Esophagus muscularis mucosa (tissue), 4 donors: ENCODE measurements around the gene SLC25A3. TPM values are rescaled to one million over a fixed set of nuclear protein-coding genes. Genes with fewer than 3 reads are reported as not detected.

Experiments used
- DNase-seq: peaks from one replicate; pipeline ENCODE4 v3.0.0-alpha.2; 2017; ENCODE audit errors: extremely low spot score
- H3K27ac ChIP-seq, 4 donors: fragments of 200-600 bp; sonication (generic); replicated peaks in 1 of 4; 1 replicate in 3 of 4; 2 replicates in 1 of 4; pipeline ENCODE4 v1.5.1; 2016 to 2019; ENCODE audit warnings: mild to moderate bottlenecking in 1 of 4
- H3K27me3 ChIP-seq, 4 donors: fragments of 200-600 bp; sonication (generic); one replicate each; pipeline versions ENCODE4 v1.5.1 to v1.6.0; 2016 to 2019
- H3K36me3 ChIP-seq, 4 donors: fragments of 200-600 bp; sonication (generic); one replicate each; pipeline ENCODE4 v1.5.1; 2016 to 2019
- H3K4me1 ChIP-seq, 4 donors: fragments of 200-600 bp; sonication (generic); one replicate each; pipeline ENCODE4 v1.5.1; 2016 to 2019
- H3K4me3 ChIP-seq, 4 donors: fragments of 200-600 bp; sonication (generic); 1 replicate in 2 of 4; 2 replicates in 2 of 4; pipeline ENCODE4 v1.5.1; 2016 to 2019; ENCODE audit warnings: mild to moderate bottlenecking in 4 of 4, moderate library complexity in 1 of 4
- H3K9me3 ChIP-seq, 4 donors: fragments of 200-600 bp; sonication (generic); 1 replicate in 3 of 4; 2 replicates in 1 of 4; pipeline ENCODE4 v1.5.1; 2016 to 2019
- CTCF ChIP-seq, 3 experiments: fragments of 200-600 bp in 2 of 3; fragments of 450-650 bp in 1 of 3; sonication (generic) in 2 of 3; IDR thresholded peaks; one replicate each; pipeline ENCODE4 v1.5.1; 2017 to 2019; ENCODE audit warnings: antibody characterized with exemption in 3 of 3, mild to moderate bottlenecking in 2 of 3, moderate library complexity in 1 of 3
- EP300 ChIP-seq: sonication (generic); formaldehyde crosslinking; IDR thresholded peaks from one replicate; pipeline ENCODE4 v1.6.1; 2017; ENCODE audit warnings: antibody characterized with exemption
- POLR2A ChIP-seq: fragments of 450-650 bp; IDR thresholded peaks from one replicate; pipeline ENCODE4 v1.6.1; 2017; ENCODE audit warnings: antibody characterized with exemption, moderate library complexity, mild to moderate bottlenecking, low read depth
- POLR2AphosphoS5 ChIP-seq, 2 donors: sonication (generic); formaldehyde crosslinking; IDR thresholded peaks; one replicate each; pipeline ENCODE4 v1.6.1; 2017; ENCODE audit warnings: antibody characterized with exemption in 2 of 2
- WGBS: methylation state at CpG from one replicate; pipeline ENCODE4 v1.1.5; 2018; 5-methylcytosine and 5-hydroxymethylcytosine counted together
- intact Hi-C: fragments of 100-400 bp; cut with DNase I; formaldehyde crosslinking; loops from one replicate; pipeline ENCODE4 v1.15.1; 2023
- small RNA-seq, 3 donors: library from RNA; depleted of rRNA; stranded (forward); fragments of <200 nt; gene quantifications; one replicate each; pipeline ENCODE3, GENCODE V24; 2016
- total RNA-seq, 4 donors: library from RNA; depleted of rRNA; stranded (reverse); fragments of >200 nt; gene quantifications; one replicate each; pipeline versions ENCODE4 v1.1.0 to v1.2.1, GENCODE V29; 2016

SLC25A3 gene
- total RNA-seq, 4 donors from 2014 or later: 505 to 652 (median 520) TPM

DNA sequence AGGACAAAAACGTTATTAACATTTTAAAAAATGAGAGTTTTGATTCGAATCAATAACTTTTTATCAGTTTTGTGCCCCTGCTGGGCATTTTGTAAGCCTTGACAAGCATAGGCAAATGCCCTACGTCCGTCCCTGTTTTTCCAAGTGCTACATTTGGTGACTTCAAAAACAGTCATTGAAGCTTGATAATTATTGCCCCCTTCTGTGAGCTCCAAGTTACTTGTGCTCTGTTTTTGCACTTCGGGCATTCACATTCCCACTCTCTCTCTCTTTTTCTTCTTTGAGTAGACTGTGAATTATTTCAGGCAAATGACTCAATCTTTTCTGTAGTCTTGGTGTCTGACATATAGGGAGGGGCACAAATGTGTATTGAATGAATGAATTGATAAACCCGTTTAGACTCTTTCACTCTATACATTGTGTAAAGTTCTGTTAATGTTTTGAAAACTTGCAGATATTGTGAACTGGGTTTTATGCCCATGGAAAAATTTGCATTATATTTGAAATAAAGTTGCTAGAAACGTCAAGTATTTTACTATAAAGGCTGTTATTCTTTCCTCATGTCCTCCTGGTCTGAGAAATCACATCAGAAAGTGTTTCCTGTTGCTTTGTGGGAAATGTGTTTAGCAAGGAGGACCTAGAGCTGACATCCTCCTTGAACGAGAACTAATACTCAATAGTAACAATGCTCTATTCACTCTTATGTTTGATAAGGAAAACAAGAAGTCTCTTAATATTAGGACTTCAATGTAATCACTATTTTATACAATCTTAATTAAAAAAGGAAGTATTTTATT is 53.0 kb downstream of the SLC25A3 start:
- no peak for TF ChIP-seq POLR2AphosphoS5 (IDR thresholded peaks at IDR 0.05)
- no peak for TF ChIP-seq EP300
- TF ChIP-seq POLR2A: no peak
- peak in 1 of 3 experiments; percentile 24 for TF ChIP-seq CTCF (IDR thresholded peaks at IDR 0.05)
- Histone ChIP-seq H3K9me3 (no peaks in the 10 kb centered on the region), H3K27ac (no peak overlapping the region), H3K27me3 (no peaks in the 10 kb centered on the region), H3K4me1 (peaks cover 8 to 33% (median 31%) of the 10 kb centered on the region in 4 donors), H3K4me3 (peak overlapping the region; percentile 73 to 97 (median 92)), H3K36me3 (peaks cover 12 to 29% (median 20%) of the 10 kb centered on the region in 4 donors)
- no peak for DNase-seq
- 13% methylated on average over 8 of the region's 8 CpGs for WGBS
- intact Hi-C loops: no loop called here

DNA sequence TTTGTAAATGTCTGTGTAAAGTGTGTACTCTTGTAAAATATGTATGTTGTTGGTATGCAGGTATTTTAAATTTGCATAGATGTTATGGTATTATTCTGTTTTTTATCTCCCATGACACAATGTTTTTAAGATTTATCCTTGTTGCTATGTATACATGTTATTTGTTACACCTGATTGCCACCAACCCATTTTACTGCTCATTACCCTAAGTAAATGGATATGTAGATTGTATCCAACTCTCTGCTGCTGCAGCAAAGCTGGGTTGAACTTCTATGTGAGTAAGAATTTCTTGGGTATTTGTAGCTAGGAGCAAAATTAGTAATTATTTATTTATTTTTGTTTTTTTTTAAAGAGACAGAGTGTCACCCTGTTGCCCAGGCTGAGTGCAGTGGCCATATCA is 57.8 kb downstream of the SLC25A3 start:
- H3K4me1 ChIP-seq: peaks cover 0 to 15% (median 12%) of the 10 kb centered on the region in 4 donors
- no peaks in the 10 kb centered on the region for H3K27me3 ChIP-seq
- DNase-seq: no peak
- H3K4me3 ChIP-seq: no peak overlapping the region
- H3K27ac ChIP-seq: no peak overlapping the region
- no peak for TF ChIP-seq EP300
- H3K9me3 ChIP-seq: no peaks in the 10 kb centered on the region
- intact Hi-C loops: loop anchor here (5.0 kb wide), 1 partner anchor 84 kb away; no protein-coding TSS in a partner anchor
- peaks cover 12 to 50% (median 28%) of the 10 kb centered on the region in 4 donors for H3K36me3 ChIP-seq

- H3K4me1 ChIP-seq: no peaks in the 10 kb centered on the region
- H3K27me3 ChIP-seq: no peaks in the 10 kb centered on the region
- H3K4me3 ChIP-seq: no peak overlapping the region
- 78% methylated on average over 1 of the region's 1 CpG for WGBS
- DNase-seq: no peak
- intact Hi-C loops: loop anchor here (5.0 kb wide), 1 partner anchor 87 kb away; no protein-coding TSS in a partner anchor
- H3K27ac ChIP-seq: no peak overlapping the region
- TF ChIP-seq POLR2AphosphoS5 (IDR thresholded peaks at IDR 0.05): no peak
- peak; percentile 47 to 57 (median 56) for TF ChIP-seq CTCF (IDR thresholded peaks at IDR 0.05)
- no peak for TF ChIP-seq POLR2A
- H3K9me3 ChIP-seq: no peaks in the 10 kb centered on the region
- H3K36me3 ChIP-seq: peaks cover 18 to 65% (median 34%) of the 10 kb centered on the region in 4 donors
These were observed 60.5 kb downstream of the SLC25A3 start for GRCh38 chr12:98653866-98654493.

Small RNA genes lying within 50 kb of the gene (small RNA-seq; reads per million reads assigned to genes)
- gene SNORA53: 1.5 to 3.3 (median 3.0) reads per million in 3 donors

Other genes starting within 250 kb of the SLC25A3 start
- 10 to 100 TPM; 37.1 to 54.8 (median 49.8) TPM for gene TMPO, start 78.1 kb upstream of the SLC25A3 start, total RNA-seq
- gene IKBIP, start 51.1 kb downstream of the SLC25A3 start, total RNA-seq: 10 to 100 TPM in 2 of 4 donors, 1 to 10 TPM in 2; 4.2 to 14.0 (median 10.2) TPM
- gene APAF1, start 51.6 kb downstream of the SLC25A3 start, total RNA-seq: 10 to 100 TPM in 2 of 4 donors, 1 to 10 TPM in 2; 9.1 to 10.9 (median 10.0) TPM